B cell (primary cell): ENCODE results near the gene LRP5. TPM values are rescaled to one million over a fixed set of nuclear protein-coding genes. Genes with fewer than 3 reads are reported as not detected.

ENCODE experiments used
- ATAC-seq: fragments of 200-7000 bp; cut with Tn5 transposase; one replicate; pipeline ENCODE4 v1.10.0; 2021; ENCODE audit warnings: low read depth, mild to moderate bottlenecking, moderate number of reproducible peaks, moderate library complexity
- CTCF ChIA-PET: fragments of 350-600 bp; sonication (Branson Sonifier 250); formaldehyde crosslinking; loops from one replicate; lab custom pipeline; 2021; ENCODE audit warnings: antibody characterized with exemption, inconsistent platforms; lab: Charles Lee
- POLR2A ChIA-PET: fragments of 350-600 bp; sonication (Branson Sonifier 250); formaldehyde crosslinking; loops from one replicate; lab custom pipeline; 2021; ENCODE audit warnings: antibody characterized with exemption; lab: Charles Lee
- DNase-seq: peaks from one replicate; pipeline ENCODE4 v3.0.0; 2013
- H2AFZ ChIP-seq: 2 replicates; pipeline ENCODE4 v1.6.1; 2012; ENCODE audit warnings: mild to moderate bottlenecking, low read depth, low read length; ENCODE audit not compliant: insufficient read depth, poor library complexity, severe bottlenecking
- H3K27ac ChIP-seq, 2 donors: 1 replicate in 1 of 2; 2 replicates in 1 of 2; pipeline ENCODE4 v1.5.1; 2012 to 2013; ENCODE audit warnings: low read length in 2 of 2, mild to moderate bottlenecking in 2 of 2, moderate library complexity in 1 of 2
- H3K27me3 ChIP-seq, 4 experiments: fragments of 200-600 bp in 1 of 4; sonication (generic) in 1 of 4; replicated peaks in 1 of 4; 1 replicate in 2 of 4; 2 replicates in 2 of 4; pipeline versions ENCODE4 v1.6.1 to v1.7.0; 2013 to 2016; ENCODE audit warnings: low read length in 3 of 4, mild to moderate bottlenecking in 2 of 4, mixed read lengths in 1 of 4, moderate library complexity in 1 of 4; ENCODE audit not compliant: insufficient read depth in 4 of 4, control insufficient read depth in 3 of 4; ENCODE audit errors: control extremely low read depth in 1 of 4
- H3K36me3 ChIP-seq, 2 experiments: replicated peaks in 1 of 2; 1 replicate in 1 of 2; 2 replicates in 1 of 2; pipeline versions ENCODE4 v1.6.1 to v1.7.1; 2013; ENCODE audit warnings: low read length in 1 of 2; ENCODE audit not compliant: insufficient read depth in 2 of 2, control insufficient read depth in 1 of 2; ENCODE audit errors: control extremely low read depth in 1 of 2, extremely low read depth in 1 of 2
- H3K4me1 ChIP-seq, 2 donors: fragments of 200-600 bp in 1 of 2; sonication (generic) in 1 of 2; 1 replicate in 1 of 2; 2 replicates in 1 of 2; pipeline versions ENCODE4 v1.5.1 to v1.6.1; 2013 to 2017; ENCODE audit warnings: low read length in 2 of 2; ENCODE audit not compliant: control insufficient read depth in 2 of 2, insufficient read depth in 2 of 2
- H3K4me2 ChIP-seq: replicated peaks from 2 replicates; pipeline ENCODE3; 2012; ENCODE audit warnings: mild to moderate bottlenecking, low read depth, low read length; ENCODE audit not compliant: poor library complexity, severe bottlenecking
- H3K4me3 ChIP-seq, 5 experiments: fragments of 200-600 bp in 1 of 5; sonication (generic) in 1 of 5; 1 replicate in 3 of 5; 2 replicates in 2 of 5; pipeline versions ENCODE4 v1.5.1 to v1.7.0; 2011 to 2016; ENCODE audit warnings: low read length in 4 of 5, mild to moderate bottlenecking in 4 of 5, low read depth in 2 of 5, control low read depth in 1 of 5, moderate library complexity in 1 of 5; ENCODE audit not compliant: insufficient read depth in 1 of 5; ENCODE audit errors: control extremely low read depth in 1 of 5, extremely low read depth in 1 of 5
- H3K79me2 ChIP-seq: fragments of 200-600 bp; sonication (generic); one replicate; pipeline ENCODE4 v1.6.0; 2016; ENCODE audit warnings: low read length; ENCODE audit not compliant: control insufficient read depth, insufficient read depth
- H3K9ac ChIP-seq: fragments of 200-600 bp; sonication (generic); 2 replicates; pipeline ENCODE4 v1.6.1; 2017; ENCODE audit warnings: mild to moderate bottlenecking, low read length, moderate library complexity
- H3K9me3 ChIP-seq, 3 donors: one replicate each; pipeline versions ENCODE4 v1.6.1 to v1.7.1; 2013; ENCODE audit warnings: low read length in 2 of 3; ENCODE audit not compliant: control insufficient read depth in 2 of 3, insufficient read depth in 1 of 3; ENCODE audit errors: control extremely low read depth in 1 of 3
- H4K20me1 ChIP-seq: 2 replicates; pipeline ENCODE4 v1.6.0; 2012; ENCODE audit warnings: mild to moderate bottlenecking, low read length; ENCODE audit not compliant: insufficient read depth, control insufficient read depth, poor library complexity, severe bottlenecking
- H3K27ac Mint-ChIP-seq: one replicate; pipeline ENCODE4 v1.8.0; 2021; ENCODE audit warnings: mixed read lengths
- H3K27me3 Mint-ChIP-seq: one replicate; pipeline ENCODE4 v1.8.0; 2021; ENCODE audit warnings: mixed read lengths
- H3K4me1 Mint-ChIP-seq: one replicate; pipeline ENCODE4 v1.8.0; 2021; ENCODE audit warnings: mixed read lengths
- H3K4me3 Mint-ChIP-seq: one replicate; pipeline ENCODE4 v1.8.0; 2021; ENCODE audit warnings: mixed read lengths
- H3K9me3 Mint-ChIP-seq: one replicate; pipeline ENCODE4 v1.8.0; 2022; ENCODE audit warnings: mixed read lengths; ENCODE audit not compliant: insufficient read depth
- EZH2 ChIP-seq: IDR thresholded peaks from 2 replicates; pipeline ENCODE4 v1.6.1; 2012; ENCODE audit warnings: borderline replicate concordance, low read depth, mild to moderate bottlenecking, moderate library complexity, low read length; ENCODE audit not compliant: insufficient read depth, poor library complexity, severe bottlenecking
- WGBS: methylation state at CpG from one replicate; pipeline ENCODE4 v1.1.5; 2013; ENCODE audit warnings: missing lambda C conversion rate; ENCODE audit not compliant: insufficient coverage; 5-methylcytosine and 5-hydroxymethylcytosine counted together
- intact Hi-C: fragments of 100-400 bp; cut with micrococcal nuclease; formaldehyde crosslinking; loops from one replicate; pipeline ENCODE4 v1.10.0; 2022
- polyA plus RNA-seq: library from polyadenylated mRNA; depleted of rRNA; stranded (reverse); fragments of >200 nt; gene quantifications from 2 replicates; pipeline ENCODE4 v1.2.3, GENCODE V29; 2012
- total RNA-seq, 2 donors: library from RNA; stranded (reverse); fragments of 120-200 nt in 1 of 2; gene quantifications; 1 replicate in 1 of 2; 2 replicates in 1 of 2; pipeline versions ENCODE4 v1.2.3 to v1.2.4, GENCODE V29; 2013 to 2022
- TF ChIP-seq, protein P1 (sequence below): fragments of 200-600 bp; IDR thresholded peaks from one replicate; pipeline ENCODE4 v1.8.0; 2022; ENCODE audit warnings: antibody characterized with exemption, mild to moderate bottlenecking

Gene LRP5
- total and polyA plus RNA-seq, 2 donors (not counting 1 experiment from before 2014, with no cell fraction given): 2.4 to 13.9 TPM

DNA sequence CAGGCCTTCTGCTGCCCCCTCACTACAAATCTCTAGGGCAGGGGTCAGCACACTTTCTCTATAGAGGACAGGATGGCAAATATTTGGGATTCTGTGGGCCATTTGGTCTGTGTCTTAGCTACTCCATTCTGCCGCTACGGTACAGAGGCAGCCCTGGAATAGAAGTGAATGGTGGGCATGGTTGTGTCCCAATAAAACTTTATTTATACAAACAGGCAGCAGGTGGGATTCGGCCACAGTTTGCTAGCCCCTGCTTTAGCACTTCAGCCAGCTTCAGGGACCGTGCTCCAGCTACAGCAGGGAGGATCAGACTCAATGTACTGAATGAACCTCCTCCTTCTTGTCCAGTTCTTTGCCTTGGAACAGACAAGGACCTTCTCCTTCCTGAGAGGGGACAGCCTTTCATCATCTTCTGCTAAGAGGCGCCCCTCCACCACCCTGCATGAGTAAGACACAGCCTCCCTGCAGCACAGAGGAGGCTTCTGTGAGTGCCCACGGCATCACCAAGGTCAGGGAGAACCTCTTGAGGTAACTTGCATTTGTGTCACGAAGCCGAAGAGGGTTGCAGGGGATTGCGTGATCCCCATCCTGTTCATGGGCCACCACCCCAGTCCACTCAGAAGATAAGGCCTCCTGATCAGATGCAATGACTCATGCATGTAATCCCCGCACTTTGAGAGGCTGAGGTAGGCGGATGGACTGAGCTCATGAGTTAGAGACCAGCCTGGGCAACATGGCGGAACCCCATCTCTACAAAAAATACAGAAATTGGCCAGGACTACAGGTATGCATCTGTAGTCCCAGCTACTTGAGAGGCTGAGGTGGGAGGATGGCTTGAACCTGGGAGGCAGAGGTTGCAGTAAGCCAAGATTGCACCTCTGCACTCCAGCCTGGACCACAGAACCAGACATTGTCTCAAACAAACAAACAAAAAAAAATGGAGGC is 45.2 kb upstream of the LRP5 start:
- no peaks in the 10 kb centered on the region for H3K9me3 Mint-ChIP-seq
- peak overlapping the region; percentile 54 for H3K9ac ChIP-seq
- no peaks in the 10 kb centered on the region for H3K27me3 Mint-ChIP-seq
- CTCF ChIA-PET: interaction anchor here (1.0 to 10.9 kb wide), 6 partner anchors 10 to 103 kb away, joined by 3 to 275 read pairs (median 8); no protein-coding TSS in a partner anchor
- H3K9me3 ChIP-seq: peaks cover 0 to 6% (median 0%) of the 10 kb centered on the region in 3 donors
- H3K27ac Mint-ChIP-seq: peak overlapping the region; percentile 93
- H3K27me3 ChIP-seq: no peaks in the 10 kb centered on the region
- peaks cover 77% of the 10 kb centered on the region for H3K4me1 Mint-ChIP-seq
- TF ChIP-seq, protein P1, sequence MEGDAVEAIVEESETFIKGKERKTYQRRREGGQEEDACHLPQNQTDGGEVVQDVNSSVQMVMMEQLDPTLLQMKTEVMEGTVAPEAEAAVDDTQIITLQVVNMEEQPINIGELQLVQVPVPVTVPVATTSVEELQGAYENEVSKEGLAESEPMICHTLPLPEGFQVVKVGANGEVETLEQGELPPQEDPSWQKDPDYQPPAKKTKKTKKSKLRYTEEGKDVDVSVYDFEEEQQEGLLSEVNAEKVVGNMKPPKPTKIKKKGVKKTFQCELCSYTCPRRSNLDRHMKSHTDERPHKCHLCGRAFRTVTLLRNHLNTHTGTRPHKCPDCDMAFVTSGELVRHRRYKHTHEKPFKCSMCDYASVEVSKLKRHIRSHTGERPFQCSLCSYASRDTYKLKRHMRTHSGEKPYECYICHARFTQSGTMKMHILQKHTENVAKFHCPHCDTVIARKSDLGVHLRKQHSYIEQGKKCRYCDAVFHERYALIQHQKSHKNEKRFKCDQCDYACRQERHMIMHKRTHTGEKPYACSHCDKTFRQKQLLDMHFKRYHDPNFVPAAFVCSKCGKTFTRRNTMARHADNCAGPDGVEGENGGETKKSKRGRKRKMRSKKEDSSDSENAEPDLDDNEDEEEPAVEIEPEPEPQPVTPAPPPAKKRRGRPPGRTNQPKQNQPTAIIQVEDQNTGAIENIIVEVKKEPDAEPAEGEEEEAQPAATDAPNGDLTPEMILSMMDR: no peak
- TF ChIP-seq EZH2: no peak
- peaks cover 77% of the 10 kb centered on the region for H3K79me2 ChIP-seq
- no peak overlapping the region for H2AFZ ChIP-seq
- H3K27ac ChIP-seq: peak overlapping the region; percentile 64 to 83
- H3K4me1 ChIP-seq: peaks cover 62 to 71% of the 10 kb centered on the region in 2 donors
- peak overlapping the region; percentile 73 for H3K4me3 Mint-ChIP-seq
- peaks cover 0 to 62% of the 10 kb centered on the region in 2 experiments for H3K36me3 ChIP-seq
- ATAC-seq (no peak), DNase-seq (no peak)
- intact Hi-C loops: loop anchor here (1.0 kb wide), 1 partner anchor 10 kb away; no protein-coding TSS in a partner anchor
- 87% methylated on average over 9 of the region's 12 CpGs for WGBS
- H3K4me3 ChIP-seq: peak overlapping the region in 4 of 5 experiments; percentile 0 to 37 (median 31)
- peak overlapping the region; percentile 75 for H3K4me2 ChIP-seq
- peaks cover 60% of the 10 kb centered on the region for H4K20me1 ChIP-seq
- POLR2A ChIA-PET: interaction anchor here (0.8 to 1.8 kb wide), 3 partner anchors 9 to 255 kb away, joined by 3 to 11 read pairs (median 8); no protein-coding TSS in a partner anchor

DNA sequence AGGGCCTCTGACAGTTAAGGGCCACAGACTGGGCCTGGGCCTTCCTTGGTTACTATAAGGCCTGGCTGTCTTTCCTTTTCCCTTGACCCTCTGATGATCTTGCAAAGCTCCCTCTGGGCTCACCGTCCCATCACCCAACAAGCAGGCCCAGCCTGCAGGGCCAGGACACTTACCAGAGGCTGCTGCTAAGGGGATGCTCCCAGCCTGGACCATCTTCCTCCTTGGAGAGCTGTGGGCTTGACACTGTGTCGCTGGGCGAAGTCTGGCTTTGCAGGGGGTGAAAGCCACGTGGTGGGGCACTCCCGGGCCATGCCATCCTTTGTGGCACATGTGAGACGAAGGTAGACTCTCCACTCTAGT is 44.5 kb upstream of the LRP5 start:
- Histone ChIP-seq H3K9ac (no peak overlapping the region), H3K27ac (peak overlapping the region; percentile 64 to 83), H3K79me2 (peaks cover 77% of the 10 kb centered on the region), H3K9me3 (peaks cover 0 to 12% (median 0%) of the 10 kb centered on the region in 3 donors), H2AFZ (no peak overlapping the region), H3K4me1 (peaks cover 68 to 77% of the 10 kb centered on the region in 2 donors), H3K4me2 (peak overlapping the region; percentile 75), H3K36me3 (peaks cover 0 to 55% of the 10 kb centered on the region in 2 experiments), H4K20me1 (peaks cover 60% of the 10 kb centered on the region), H3K27me3 (no peaks in the 10 kb centered on the region), H3K4me3 (no peak overlapping the region)
- no peaks in the 10 kb centered on the region for H3K27me3 Mint-ChIP-seq
- H3K9me3 Mint-ChIP-seq: no peaks in the 10 kb centered on the region
- H3K4me1 Mint-ChIP-seq: peaks cover 81% of the 10 kb centered on the region
- no peak for TF ChIP-seq EZH2
- TF ChIP-seq, protein P1: no peak
- CTCF ChIA-PET: interaction anchor here (0.6 to 10.9 kb wide), 4 partner anchors 11 to 51 kb away, joined by 3 to 275 read pairs (median 28); no protein-coding TSS in a partner anchor
- intact Hi-C loops: no loop called here
- no peak overlapping the region for H3K4me3 Mint-ChIP-seq
- WGBS: 93% methylated on average over 5 of the region's 6 CpGs
- peak overlapping the region; percentile 93 for H3K27ac Mint-ChIP-seq
- POLR2A ChIA-PET: no interaction called here
- DNase-seq: no peak
- ATAC-seq: no peak
